HFF-Myc (cell line): ENCODE results near the gene NIPAL3.
"Not testable (repeated sequence)": the region's sequence is repeated elsewhere in the genome, so short reads cannot be mapped to it uniquely, and the experiment has no call there.

Experiments used
- DNase-seq: peaks from one replicate; pipeline ENCODE4 v3.0.0-alpha.2; 2011; ENCODE audit warnings: low read depth; ENCODE audit errors: extremely low read depth
- H3K4me3 ChIP-seq: replicated peaks from 2 replicates; pipeline ENCODE4 v1.5.1; 2011; ENCODE audit warnings: low read depth, mild to moderate bottlenecking, control low read depth, low read length
- TF ChIP-seq, protein P1 (sequence below): IDR thresholded peaks from 2 replicates; pipeline ENCODE4 v1.5.1; 2012; ENCODE audit warnings: mild to moderate bottlenecking, low read depth, low read length, control low read depth; ENCODE audit errors: missing control alignments

NIPAL3 gene

DNA sequence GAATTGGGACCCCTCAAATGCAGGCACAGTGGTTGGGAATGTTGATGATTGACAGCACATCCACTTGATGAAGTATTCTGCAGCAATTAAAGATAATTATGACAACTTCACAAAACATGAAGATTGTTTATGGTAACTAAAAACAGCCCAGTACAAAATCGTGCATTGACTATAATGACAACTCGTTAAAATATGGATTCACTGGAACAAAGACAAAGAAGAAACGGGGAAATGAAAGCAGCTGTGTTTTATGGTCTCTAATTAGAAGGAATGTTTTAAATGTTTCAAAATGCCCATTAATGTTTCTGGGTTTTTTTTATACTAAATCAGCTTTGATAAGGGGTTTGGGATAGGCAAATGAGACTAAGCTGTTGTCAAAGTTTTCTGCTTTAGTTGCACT is 36.1 kb downstream of the NIPAL3 start:
- no peak overlapping the region for H3K4me3 ChIP-seq
- no peak for DNase-seq
- TF ChIP-seq, protein P1, sequence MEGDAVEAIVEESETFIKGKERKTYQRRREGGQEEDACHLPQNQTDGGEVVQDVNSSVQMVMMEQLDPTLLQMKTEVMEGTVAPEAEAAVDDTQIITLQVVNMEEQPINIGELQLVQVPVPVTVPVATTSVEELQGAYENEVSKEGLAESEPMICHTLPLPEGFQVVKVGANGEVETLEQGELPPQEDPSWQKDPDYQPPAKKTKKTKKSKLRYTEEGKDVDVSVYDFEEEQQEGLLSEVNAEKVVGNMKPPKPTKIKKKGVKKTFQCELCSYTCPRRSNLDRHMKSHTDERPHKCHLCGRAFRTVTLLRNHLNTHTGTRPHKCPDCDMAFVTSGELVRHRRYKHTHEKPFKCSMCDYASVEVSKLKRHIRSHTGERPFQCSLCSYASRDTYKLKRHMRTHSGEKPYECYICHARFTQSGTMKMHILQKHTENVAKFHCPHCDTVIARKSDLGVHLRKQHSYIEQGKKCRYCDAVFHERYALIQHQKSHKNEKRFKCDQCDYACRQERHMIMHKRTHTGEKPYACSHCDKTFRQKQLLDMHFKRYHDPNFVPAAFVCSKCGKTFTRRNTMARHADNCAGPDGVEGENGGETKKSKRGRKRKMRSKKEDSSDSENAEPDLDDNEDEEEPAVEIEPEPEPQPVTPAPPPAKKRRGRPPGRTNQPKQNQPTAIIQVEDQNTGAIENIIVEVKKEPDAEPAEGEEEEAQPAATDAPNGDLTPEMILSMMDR, result no peak

DNA sequence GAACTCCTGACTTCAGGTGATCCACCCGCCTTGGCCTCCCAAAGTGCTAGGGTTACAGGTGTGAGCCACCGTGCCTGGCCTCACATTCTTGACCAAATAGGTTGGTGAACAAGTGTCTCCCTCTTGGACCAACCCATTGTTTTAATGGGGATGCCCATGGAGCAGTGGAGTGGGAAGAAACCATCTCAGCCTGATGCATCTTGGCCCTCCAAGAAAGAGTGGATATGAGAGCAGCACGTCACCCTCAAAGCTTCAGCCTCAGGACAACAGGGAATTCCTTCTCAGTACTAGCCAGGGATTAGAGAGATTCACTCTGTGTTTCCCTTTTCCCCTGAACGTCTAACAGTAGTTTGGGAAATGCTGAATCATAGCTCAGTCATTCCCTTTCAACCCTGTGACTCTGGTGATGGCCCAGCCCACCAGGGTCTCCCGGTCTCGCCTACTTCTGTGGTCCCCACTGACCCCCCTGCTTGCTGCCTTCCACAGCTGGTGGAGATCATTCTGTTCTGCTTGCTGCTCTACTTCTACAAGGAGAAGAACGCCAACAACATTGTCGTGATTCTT is 37.4 kb downstream of the NIPAL3 start:
- TF ChIP-seq, protein P1, result no peak
- no peak overlapping the region for H3K4me3 ChIP-seq
- DNase-seq, result no peak

- no peak for DNase-seq
- TF ChIP-seq, protein P1, result no peak
- no peak overlapping the region for H3K4me3 ChIP-seq
These were observed 39.1 kb downstream of the NIPAL3 start for GRCh38 chr1:24454673-24455072.

DNA sequence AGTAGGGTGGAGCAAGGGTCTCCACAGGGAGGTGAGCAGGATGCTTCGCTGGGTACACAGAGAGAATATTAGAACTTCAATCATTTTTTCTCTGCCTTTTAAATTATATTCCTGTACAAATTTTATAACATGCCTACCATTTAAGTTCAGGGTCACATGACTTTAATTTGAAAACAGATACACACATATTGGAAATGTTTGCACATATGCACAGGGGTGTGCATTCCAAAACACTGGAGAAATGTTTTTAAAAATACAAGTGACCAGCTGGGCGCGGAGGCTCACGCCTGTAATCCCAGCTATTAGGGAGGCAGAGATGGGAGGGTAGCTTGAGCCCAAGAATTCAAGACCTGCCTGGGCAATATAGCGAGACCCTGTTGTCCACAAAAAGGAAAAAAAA is 39.7 kb downstream of the NIPAL3 start:
- H3K4me3 ChIP-seq, result no peak overlapping the region
- TF ChIP-seq, protein P1, result no peak
- no peak for DNase-seq

GRCh38 chr1:24457866-24458265 is 42.3 kb downstream of the NIPAL3 start:
- TF ChIP-seq, protein P1, result no peak
- H3K4me3 ChIP-seq, result no peak overlapping the region
- no peak for DNase-seq

- H3K4me3 ChIP-seq, result no peak overlapping the region
- no peak for DNase-seq
- TF ChIP-seq, protein P1, result no peak
These were observed 44.1 kb downstream of the NIPAL3 start for GRCh38 chr1:24459551-24460266.

- DNase-seq, H3K4me3 ChIP-seq: not testable (repeated sequence)
These were observed 46.5 kb downstream of the NIPAL3 start for GRCh38 chr1:24462128-24462527.
